Medulla oblongata (tissue), 1 donor: ENCODE results near the gene FGF3.

Experiments used
- DNase-seq: peaks from one replicate; pipeline ENCODE4 v3.0.0-alpha.2; 2015; ENCODE audit errors: extremely low spot score

Gene FGF3

GRCh38 chr11:69804769-69805508 is 14.3 kb downstream of the FGF3 start:
- DNase-seq, result no peak

- no peak for DNase-seq
Observed at GRCh38 chr11:69803604-69804218, 15.5 kb downstream of the FGF3 start.

GRCh38 chr11:69803022-69803421 is 16.2 kb downstream of the FGF3 start:
- no peak for DNase-seq

GRCh38 chr11:69802590-69802989 is 16.6 kb downstream of the FGF3 start:
- DNase-seq, result no peak

GRCh38 chr11:69801513-69802335 is 17.5 kb downstream of the FGF3 start:
- DNase-seq, result no peak

GRCh38 chr11:69800278-69800677 is 18.9 kb downstream of the FGF3 start:
- DNase-seq, result no peak

DNA sequence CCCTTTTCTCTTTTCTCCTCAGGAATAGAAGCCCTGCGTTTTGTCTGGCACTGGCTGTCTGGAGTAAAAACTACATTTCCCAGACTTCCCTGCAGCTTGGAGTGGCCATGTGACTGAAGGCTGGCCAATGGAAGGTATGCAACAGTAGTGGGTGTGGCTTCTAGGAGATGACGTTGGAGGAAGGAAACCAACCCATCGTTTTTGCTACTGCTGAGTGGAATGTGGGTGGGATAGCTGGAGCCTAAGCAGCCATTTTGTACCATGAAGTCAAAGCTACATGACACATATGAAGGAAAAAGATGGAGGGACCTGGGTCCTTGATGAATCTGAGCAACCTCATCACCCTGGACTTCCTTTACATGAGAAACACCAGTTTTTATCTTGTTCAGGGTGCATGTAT is 19.6 kb downstream of the FGF3 start:
- DNase-seq, result no peak

GRCh38 chr11:69799097-69799496 is 20.1 kb downstream of the FGF3 start:
- DNase-seq, result no peak

GRCh38 chr11:69797737-69798528 is 21.3 kb downstream of the FGF3 start:
- DNase-seq, result no peak

- no peak for DNase-seq
Observed at GRCh38 chr11:69797156-69797555, 22.1 kb downstream of the FGF3 start.

- DNase-seq, result no peak
Observed at GRCh38 chr11:69796063-69796462, 23.2 kb downstream of the FGF3 start.

GRCh38 chr11:69791276-69792180 is 27.7 kb downstream of the FGF3 start:
- peak; percentile 33 for DNase-seq

GRCh38 chr11:69788956-69789355 is 30.3 kb downstream of the FGF3 start:
- DNase-seq, result no peak

- no peak for DNase-seq
Observed at GRCh38 chr11:69787906-69788305, 31.3 kb downstream of the FGF3 start.

- DNase-seq, result no peak
Observed at GRCh38 chr11:69787457-69787856, 31.8 kb downstream of the FGF3 start.

GRCh38 chr11:69781241-69781640 is 38.0 kb downstream of the FGF3 start:
- no peak for DNase-seq

- no peak for DNase-seq
Observed at GRCh38 chr11:69778373-69778772, 40.8 kb downstream of the FGF3 start.

GRCh38 chr11:69775163-69775755 is 44.0 kb downstream of the FGF3 start, which contains the start of gene FGF4:
FGF4 (minus strand) TSS chr11:69775341; CDS start chr11:69775084, 257 bp downstream.
- no peak for DNase-seq

- DNase-seq, result no peak
Observed at GRCh38 chr11:69774354-69775162, 44.7 kb downstream of the FGF3 start.
